ENCODE results near the gene TBC1D14. TPM values are rescaled to one million over a fixed set of nuclear protein-coding genes. Genes with fewer than 3 reads are reported as not detected.

Gene TBC1D14
- total and polyA plus RNA-seq, 2 of the 4 experiments (the other 2 are of a cell fraction) = 31.7 to 40.7 TPM

DNA sequence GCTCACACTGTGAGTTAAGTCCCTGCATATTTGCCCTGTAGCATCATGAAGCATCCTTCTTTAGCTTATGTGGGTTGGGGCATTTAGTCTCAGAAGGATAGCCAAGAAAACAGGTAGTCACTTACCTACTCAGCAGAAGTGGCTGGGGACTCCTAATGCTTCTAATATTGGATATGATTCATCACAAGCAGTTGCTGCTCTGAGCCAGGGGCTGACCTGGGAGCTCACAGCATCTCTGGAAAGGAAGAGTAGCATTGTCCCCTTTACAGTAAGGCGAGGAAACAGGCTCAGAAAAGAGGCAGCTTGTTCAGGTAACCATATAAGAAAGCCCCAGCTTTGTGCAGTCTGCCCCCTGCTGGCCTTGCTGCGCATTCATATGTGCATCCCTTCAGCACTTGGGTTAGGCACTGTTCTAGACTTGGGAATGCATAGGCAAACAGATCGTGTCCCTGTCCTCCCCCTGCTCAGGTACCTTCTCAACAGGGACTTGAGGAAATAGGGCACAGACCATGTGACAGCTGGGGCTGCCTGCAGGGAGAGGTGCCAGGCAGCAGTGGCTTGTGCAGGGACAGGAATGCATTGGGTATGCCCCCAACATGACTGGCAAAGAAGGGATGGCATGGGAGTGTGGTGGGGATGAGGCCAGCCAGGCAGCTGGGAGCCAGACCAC is 35.7 kb upstream of the TBC1D14 start:
- Histone ChIP-seq H3K9me3 (ENCODE audit: control insufficient read depth, insufficient read depth, low read length) (no peaks in the 10 kb centered on the region), H2AK5ac (ENCODE audit: low read depth, low read length) (peak overlapping the region; percentile 18; the same call in 1 of the 2 replicates), H3K4me2 (ENCODE audit: low read depth, low read length) (no peak overlapping the region), H2BK20ac (ENCODE audit: low read depth, low read length) (no peak overlapping the region), H3K23ac (ENCODE audit: low read depth, low read length) (no peak overlapping the region), H4K5ac (ENCODE audit: low read depth, low read length) (no peak overlapping the region), H3K9me1 (ENCODE audit: insufficient read depth, low read length) (no peaks in the 10 kb centered on the region), H4K8ac (ENCODE audit: low read depth in 2 of 2, low read length in 2 of 2) (no peak overlapping the region), H2AFZ (replicated peaks; ENCODE audit: low read length, poor library complexity) (peak overlapping the region; percentile 48), H3K4me3 (ENCODE audit: insufficient read depth, low read depth, low read length) (no peak overlapping the region), H4K91ac (ENCODE audit: insufficient read depth, low read depth, low read length) (no peak overlapping the region), H3K27me3 (ENCODE audit: control insufficient read depth, insufficient read depth, low read length) (no peaks in the 10 kb centered on the region), H3K4ac (ENCODE audit: low read depth, low read length) (no peak overlapping the region), H3K9ac (ENCODE audit: low read depth, low read length) (no peak overlapping the region), H2BK15ac (ENCODE audit: low read depth, low read length) (no peak overlapping the region), H2BK120ac (ENCODE audit: low read depth, low read length) (no peak overlapping the region), H3K4me1 (ENCODE audit: control insufficient read depth, insufficient read depth, low read length) (peaks cover 4% of the 10 kb centered on the region), H3K36me3 (ENCODE audit: control insufficient read depth, insufficient read depth, low read length) (peaks cover 46% of the 10 kb centered on the region), H3K79me1 (ENCODE audit: low read depth in 1 of 2, low read length in 2 of 2) (peaks cover 8 to 31% of the 10 kb centered on the region in 2 experiments; a peak in 3 of 4 replicates), H3K18ac (ENCODE audit: low read depth, low read length) (no peak overlapping the region), H3K56ac (ENCODE audit: extremely low read depth, insufficient read depth, low read length) (no peak overlapping the region), H3K27ac (ENCODE audit: insufficient read depth, low read length) (no peak overlapping the region), H3K14ac (replicated peaks; ENCODE audit: low read depth, low read length) (no peak overlapping the region), H2BK5ac (ENCODE audit: low read depth, low read length, poor library complexity, severe bottlenecking) (no peak overlapping the region), H4K20me1 (ENCODE audit: insufficient read depth, low read length) (peaks cover 11% of the 10 kb centered on the region), H2AK9ac (replicated peaks; ENCODE audit: low read depth, low read length, poor library complexity) (no peak overlapping the region)
- no TSS peak for BruUV-seq (replicated peaks)
- dilution Hi-C loops (cut with HindIII; ENCODE audit: low sequenced_read_pairs, unreplicated experiment) (no loop called here), intact Hi-C loops (cut with micrococcal nuclease) (loop anchor here (1.0 to 2.0 kb wide), 2 partner anchors 91 to 154 kb away; partner anchors contain the start of gene KIAA0232), in situ Hi-C loops (cut with MboI; ENCODE audit: low sequenced_read_pairs) (no loop called here)
- ChIA-PET CTCF (interaction anchor here (0.5 to 1.8 kb wide), 13 partner anchors 9 to 200 kb away, joined by 3 to 15 read pairs (median 4); no protein-coding TSS in a partner anchor), POLR2A (ENCODE audit: unreplicated experiment) (no interaction called here)
- peak; percentile 62 for DNase-seq
- peak; percentile 84 for TF ChIP-seq RAD21 (IDR thresholded peaks at IDR 0.05; ENCODE audit: low read length)
- TF ChIP-seq ELK1 (IDR thresholded peaks at IDR 0.05; ENCODE audit: borderline replicate concordance, low read depth, low read length) = no peak
- no peak for TF ChIP-seq CHD1 (IDR thresholded peaks at IDR 0.05; ENCODE audit: low read depth, low read length)
- peak; percentile 91 for TF ChIP-seq SMC3 (IDR thresholded peaks at IDR 0.05; ENCODE audit: low read depth, low read length)
- TF ChIP-seq, protein P1, sequence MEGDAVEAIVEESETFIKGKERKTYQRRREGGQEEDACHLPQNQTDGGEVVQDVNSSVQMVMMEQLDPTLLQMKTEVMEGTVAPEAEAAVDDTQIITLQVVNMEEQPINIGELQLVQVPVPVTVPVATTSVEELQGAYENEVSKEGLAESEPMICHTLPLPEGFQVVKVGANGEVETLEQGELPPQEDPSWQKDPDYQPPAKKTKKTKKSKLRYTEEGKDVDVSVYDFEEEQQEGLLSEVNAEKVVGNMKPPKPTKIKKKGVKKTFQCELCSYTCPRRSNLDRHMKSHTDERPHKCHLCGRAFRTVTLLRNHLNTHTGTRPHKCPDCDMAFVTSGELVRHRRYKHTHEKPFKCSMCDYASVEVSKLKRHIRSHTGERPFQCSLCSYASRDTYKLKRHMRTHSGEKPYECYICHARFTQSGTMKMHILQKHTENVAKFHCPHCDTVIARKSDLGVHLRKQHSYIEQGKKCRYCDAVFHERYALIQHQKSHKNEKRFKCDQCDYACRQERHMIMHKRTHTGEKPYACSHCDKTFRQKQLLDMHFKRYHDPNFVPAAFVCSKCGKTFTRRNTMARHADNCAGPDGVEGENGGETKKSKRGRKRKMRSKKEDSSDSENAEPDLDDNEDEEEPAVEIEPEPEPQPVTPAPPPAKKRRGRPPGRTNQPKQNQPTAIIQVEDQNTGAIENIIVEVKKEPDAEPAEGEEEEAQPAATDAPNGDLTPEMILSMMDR (conservative IDR thresholded peaks at IDR 0.05; ENCODE audit: low read depth, low read length) = peak; percentile 80
- no peak for TF ChIP-seq FOS (IDR thresholded peaks at IDR 0.05; ENCODE audit: low read depth, low read length)
- WGBS, 2 experiments (ENCODE audit: extremely low coverage in 2 of 2, insufficient read length in 1 of 2) = 53% methylated on average over 3 of the region's 3 CpGs; no CpG with 5 or more reads in 1 of the 2 experiments
- peak; percentile 84 for ATAC-seq (ENCODE audit: low read depth)
